D721Med (cell line): Measurements from ENCODE around the gene NCAPG.

Experiments used
- DNase-seq: peaks from one replicate; pipeline ENCODE4 v3.0.0; 2011; ENCODE audit warnings: low spot score; ENCODE audit not compliant: insufficient read length
- FAIRE-seq: peaks from 2 replicates; lab custom pipeline; 2011; peaks lifted over from hg19 to GRCh38; lab: Jason Lieb, UNC
- TF ChIP-seq, protein P1 (sequence below): IDR thresholded peaks from 2 replicates; pipeline ENCODE4 v1.5.1; 2012; ENCODE audit warnings: mild to moderate bottlenecking, control low read depth; ENCODE audit not compliant: insufficient read depth; ENCODE audit errors: missing control alignments

NCAPG gene

GRCh38 chr4:17794730-17795129 is 16.0 kb upstream of the NCAPG start:
- no peak for FAIRE-seq
- TF ChIP-seq, protein P1, sequence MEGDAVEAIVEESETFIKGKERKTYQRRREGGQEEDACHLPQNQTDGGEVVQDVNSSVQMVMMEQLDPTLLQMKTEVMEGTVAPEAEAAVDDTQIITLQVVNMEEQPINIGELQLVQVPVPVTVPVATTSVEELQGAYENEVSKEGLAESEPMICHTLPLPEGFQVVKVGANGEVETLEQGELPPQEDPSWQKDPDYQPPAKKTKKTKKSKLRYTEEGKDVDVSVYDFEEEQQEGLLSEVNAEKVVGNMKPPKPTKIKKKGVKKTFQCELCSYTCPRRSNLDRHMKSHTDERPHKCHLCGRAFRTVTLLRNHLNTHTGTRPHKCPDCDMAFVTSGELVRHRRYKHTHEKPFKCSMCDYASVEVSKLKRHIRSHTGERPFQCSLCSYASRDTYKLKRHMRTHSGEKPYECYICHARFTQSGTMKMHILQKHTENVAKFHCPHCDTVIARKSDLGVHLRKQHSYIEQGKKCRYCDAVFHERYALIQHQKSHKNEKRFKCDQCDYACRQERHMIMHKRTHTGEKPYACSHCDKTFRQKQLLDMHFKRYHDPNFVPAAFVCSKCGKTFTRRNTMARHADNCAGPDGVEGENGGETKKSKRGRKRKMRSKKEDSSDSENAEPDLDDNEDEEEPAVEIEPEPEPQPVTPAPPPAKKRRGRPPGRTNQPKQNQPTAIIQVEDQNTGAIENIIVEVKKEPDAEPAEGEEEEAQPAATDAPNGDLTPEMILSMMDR, result no peak
- no peak for DNase-seq

- DNase-seq, result no peak
- TF ChIP-seq, protein P1, result no peak
- FAIRE-seq, result no peak
Measured at GRCh38 chr4:17797808-17798207, 13.0 kb upstream of the NCAPG start.

DNA sequence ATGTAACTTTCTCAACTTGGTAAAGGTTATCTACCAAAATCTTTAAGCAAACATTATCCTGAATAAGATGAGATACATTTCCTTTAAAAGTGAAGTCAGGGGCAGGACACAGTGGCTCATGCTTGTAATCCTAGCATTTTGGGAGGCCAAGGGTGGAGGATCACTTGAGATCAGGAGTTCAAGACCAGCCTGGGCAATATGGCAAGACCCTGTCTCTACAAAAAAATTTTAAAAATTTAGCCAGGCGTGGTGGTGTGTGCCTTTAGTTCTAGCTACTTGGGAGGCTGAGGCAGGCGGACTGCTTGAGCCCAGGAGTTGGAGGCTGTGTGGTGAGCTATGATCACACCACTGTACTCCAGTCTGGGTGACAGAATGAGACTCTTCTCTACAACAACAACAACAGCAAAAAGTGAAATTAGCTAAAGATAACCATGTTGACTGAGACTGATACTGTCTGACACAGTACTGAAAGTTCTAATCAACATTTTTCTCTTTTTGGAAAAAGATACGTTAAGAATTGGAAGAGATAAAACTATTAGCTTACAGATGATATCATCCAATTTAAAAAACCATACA is 5.1 kb upstream of the NCAPG start:
- FAIRE-seq (no peak), DNase-seq (no peak)
- TF ChIP-seq, protein P1, result no peak

GRCh38 chr4:17807446-17807845 is 3.3 kb upstream of the NCAPG start:
- FAIRE-seq (peak; percentile 38), DNase-seq (no peak)
- TF ChIP-seq, protein P1, result no peak

GRCh38 chr4:17809667-17810066 is 1.1 kb upstream of the NCAPG start:
- no peak for DNase-seq
- TF ChIP-seq, protein P1, result no peak
- FAIRE-seq, result no peak

GRCh38 chr4:17811078-17811603 is 362 bp downstream of the NCAPG start:
- FAIRE-seq, result no peak
- no peak for DNase-seq
- TF ChIP-seq, protein P1, result no peak

GRCh38 chr4:17812125-17812524 is 1.3 kb downstream of the NCAPG start:
- TF ChIP-seq, protein P1, result no peak
- FAIRE-seq (no peak), DNase-seq (no peak)
